Measurements from ENCODE around the gene DPYSL4. TPM values are rescaled to one million over a fixed set of nuclear protein-coding genes. Genes with fewer than 3 reads are reported as not detected.

The DPYSL4 gene
- total and polyA plus RNA-seq, 9 donors, result 1.3 to 7.1 (median 4.7) TPM

- WGBS (ENCODE audit: insufficient coverage), result 24% methylated on average over 11 of the region's 33 CpGs
- Histone ChIP-seq H3K36me3 (ENCODE audit: control insufficient read depth, insufficient read depth, low read length) (no peaks in the 10 kb centered on the region), H3K9me3 (replicated peaks; ENCODE audit: control insufficient read depth, low read depth, low read length) (no peaks in the 10 kb centered on the region), H3K27me3 (ENCODE audit: control insufficient read depth, insufficient read depth, low read length) (peaks cover 19% of the 10 kb centered on the region), H3K27ac (ENCODE audit: low read length) (no peak overlapping the region), H3K4me1 (ENCODE audit: control insufficient read depth, insufficient read depth, low read length) (peaks cover 5% of the 10 kb centered on the region), H3K4me3 (ENCODE audit: low read length) (no peak overlapping the region)
- peak; percentile 34 for DNase-seq
Measured at GRCh38 chr10:132142396-132143161, 44.2 kb upstream of the DPYSL4 start.

- Histone ChIP-seq H3K9me3 (replicated peaks; ENCODE audit: control insufficient read depth, low read depth, low read length) (no peaks in the 10 kb centered on the region), H3K4me1 (ENCODE audit: control insufficient read depth, insufficient read depth, low read length) (peaks cover 5% of the 10 kb centered on the region), H3K27ac (ENCODE audit: low read length) (no peak overlapping the region), H3K36me3 (ENCODE audit: control insufficient read depth, insufficient read depth, low read length) (no peaks in the 10 kb centered on the region), H3K27me3 (ENCODE audit: control insufficient read depth, insufficient read depth, low read length) (peaks cover 21% of the 10 kb centered on the region), H3K4me3 (ENCODE audit: low read length) (no peak overlapping the region)
- DNase-seq, result peak; percentile 40
- no CpG with 5 or more reads among the region's 12 CpGs for WGBS (ENCODE audit: insufficient coverage)
Measured at GRCh38 chr10:132143162-132143561, 43.6 kb upstream of the DPYSL4 start.

DNA sequence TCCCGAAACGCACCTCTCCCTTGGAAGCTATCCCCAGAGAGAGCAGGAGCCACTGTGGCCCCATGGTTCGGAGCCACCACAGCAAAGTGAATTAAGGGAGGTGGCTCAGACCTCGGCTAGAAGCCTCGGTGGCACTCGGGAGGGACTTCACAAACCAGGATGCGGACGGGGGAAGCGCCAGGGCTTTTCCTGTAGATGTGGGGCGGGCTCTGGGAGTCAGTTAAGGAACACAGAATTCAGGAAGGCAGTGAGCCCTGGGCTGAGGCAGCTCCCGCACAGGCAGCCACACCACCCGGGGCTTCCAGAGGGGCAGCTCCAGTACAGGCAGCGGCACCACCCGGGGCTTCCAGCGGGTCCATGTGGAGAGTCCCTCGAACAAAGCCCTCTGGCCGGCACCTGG lies 42.7 kb upstream of the DPYSL4 start:
- Histone ChIP-seq H3K36me3 (ENCODE audit: control insufficient read depth, insufficient read depth, low read length) (no peaks in the 10 kb centered on the region), H3K27me3 (ENCODE audit: control insufficient read depth, insufficient read depth, low read length) (peaks cover 21% of the 10 kb centered on the region), H3K4me1 (ENCODE audit: control insufficient read depth, insufficient read depth, low read length) (peaks cover 5% of the 10 kb centered on the region), H3K4me3 (ENCODE audit: low read length) (no peak overlapping the region), H3K27ac (ENCODE audit: low read length) (no peak overlapping the region), H3K9me3 (replicated peaks; ENCODE audit: control insufficient read depth, low read depth, low read length) (no peaks in the 10 kb centered on the region)
- no peak for DNase-seq
- WGBS (ENCODE audit: insufficient coverage), result 59% methylated on average over 15 of the region's 17 CpGs

- 86% methylated on average over 8 of the region's 14 CpGs for WGBS (ENCODE audit: insufficient coverage)
- no peak for DNase-seq
- peaks cover 21% of the 10 kb centered on the region for H3K27me3 ChIP-seq (ENCODE audit: control insufficient read depth, insufficient read depth, low read length)
Measured at GRCh38 chr10:132145002-132145401, 41.7 kb upstream of the DPYSL4 start.

DNA sequence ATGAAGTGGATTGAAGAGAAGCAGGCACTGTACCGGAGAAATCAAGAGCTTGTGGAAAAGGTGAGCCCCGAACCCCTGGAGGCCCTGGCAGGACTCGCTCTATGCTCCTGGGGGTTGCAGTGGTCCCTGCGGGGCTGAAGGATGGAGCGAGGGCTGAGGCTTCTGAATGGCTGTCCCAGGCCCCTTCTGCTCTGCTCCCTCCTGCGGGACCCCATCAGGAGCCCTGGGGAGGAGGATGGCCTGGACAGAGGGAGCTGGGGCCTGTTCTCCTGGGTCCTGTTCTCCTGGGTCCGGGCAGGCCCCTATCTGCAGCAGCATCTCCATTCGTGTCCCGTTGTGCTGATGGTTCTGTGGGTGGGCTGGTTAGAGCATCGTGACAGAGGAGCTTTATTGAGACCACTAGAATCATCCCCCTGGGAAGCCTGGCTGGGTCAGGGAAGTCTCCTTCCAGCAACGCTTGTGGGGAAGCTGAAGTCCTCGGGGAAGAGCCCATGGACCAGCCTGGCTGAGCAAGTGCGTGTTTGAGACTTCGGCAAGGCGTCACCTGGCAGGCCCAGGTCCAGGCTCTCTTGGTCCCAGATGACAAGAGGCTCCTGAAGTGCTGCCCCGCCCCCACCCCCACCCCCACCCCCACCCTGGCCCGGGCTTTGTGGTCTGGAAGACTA lies 41.1 kb upstream of the DPYSL4 start:
- peaks cover 21% of the 10 kb centered on the region for H3K27me3 ChIP-seq (ENCODE audit: control insufficient read depth, insufficient read depth, low read length)
- DNase-seq, result no peak
- peaks cover 5% of the 10 kb centered on the region for H3K4me1 ChIP-seq (ENCODE audit: control insufficient read depth, insufficient read depth, low read length)
- no peaks in the 10 kb centered on the region for H3K36me3 ChIP-seq (ENCODE audit: control insufficient read depth, insufficient read depth, low read length)
- 80% methylated on average over 9 of the region's 17 CpGs for WGBS (ENCODE audit: insufficient coverage)
- no peak overlapping the region for H3K4me3 ChIP-seq (ENCODE audit: low read length)
- no peak overlapping the region for H3K27ac ChIP-seq (ENCODE audit: low read length)
- H3K9me3 ChIP-seq (replicated peaks; ENCODE audit: control insufficient read depth, low read depth, low read length), result no peaks in the 10 kb centered on the region

More at GRCh38 chr10:132145002-132145401, 41.7 kb upstream of the DPYSL4 start:
- Histone ChIP-seq H3K36me3 (ENCODE audit: control insufficient read depth, insufficient read depth, low read length) (no peaks in the 10 kb centered on the region), H3K27ac (ENCODE audit: low read length) (no peak overlapping the region), H3K4me3 (ENCODE audit: low read length) (no peak overlapping the region), H3K4me1 (ENCODE audit: control insufficient read depth, insufficient read depth, low read length) (peaks cover 5% of the 10 kb centered on the region), H3K9me3 (replicated peaks; ENCODE audit: control insufficient read depth, low read depth, low read length) (no peaks in the 10 kb centered on the region)

DNA sequence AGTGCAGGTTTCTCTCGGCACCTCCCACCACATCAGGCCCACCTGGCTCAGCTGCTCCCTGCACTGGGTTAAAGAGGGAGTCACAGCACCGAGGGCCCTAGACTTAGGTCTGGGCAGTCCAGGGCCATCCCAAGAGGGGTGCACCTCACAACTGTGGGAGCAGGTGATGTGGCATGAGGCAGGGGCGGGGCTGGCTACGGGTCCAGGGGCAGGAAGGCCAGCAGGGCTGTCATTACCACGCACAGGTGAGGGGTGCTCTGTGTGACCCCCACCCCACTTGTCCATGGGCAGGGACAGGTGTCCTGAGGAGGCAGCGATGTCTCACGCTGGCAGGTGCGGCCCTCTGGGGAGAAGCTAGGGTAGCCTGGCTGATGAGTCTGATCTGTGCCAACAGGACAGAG lies 40.5 kb upstream of the DPYSL4 start:
- H3K4me3 ChIP-seq (ENCODE audit: low read length), result no peak overlapping the region
- 77% methylated on average over 7 of the region's 8 CpGs for whole genome bisulfite sequencing (ENCODE audit: insufficient coverage)

DNA sequence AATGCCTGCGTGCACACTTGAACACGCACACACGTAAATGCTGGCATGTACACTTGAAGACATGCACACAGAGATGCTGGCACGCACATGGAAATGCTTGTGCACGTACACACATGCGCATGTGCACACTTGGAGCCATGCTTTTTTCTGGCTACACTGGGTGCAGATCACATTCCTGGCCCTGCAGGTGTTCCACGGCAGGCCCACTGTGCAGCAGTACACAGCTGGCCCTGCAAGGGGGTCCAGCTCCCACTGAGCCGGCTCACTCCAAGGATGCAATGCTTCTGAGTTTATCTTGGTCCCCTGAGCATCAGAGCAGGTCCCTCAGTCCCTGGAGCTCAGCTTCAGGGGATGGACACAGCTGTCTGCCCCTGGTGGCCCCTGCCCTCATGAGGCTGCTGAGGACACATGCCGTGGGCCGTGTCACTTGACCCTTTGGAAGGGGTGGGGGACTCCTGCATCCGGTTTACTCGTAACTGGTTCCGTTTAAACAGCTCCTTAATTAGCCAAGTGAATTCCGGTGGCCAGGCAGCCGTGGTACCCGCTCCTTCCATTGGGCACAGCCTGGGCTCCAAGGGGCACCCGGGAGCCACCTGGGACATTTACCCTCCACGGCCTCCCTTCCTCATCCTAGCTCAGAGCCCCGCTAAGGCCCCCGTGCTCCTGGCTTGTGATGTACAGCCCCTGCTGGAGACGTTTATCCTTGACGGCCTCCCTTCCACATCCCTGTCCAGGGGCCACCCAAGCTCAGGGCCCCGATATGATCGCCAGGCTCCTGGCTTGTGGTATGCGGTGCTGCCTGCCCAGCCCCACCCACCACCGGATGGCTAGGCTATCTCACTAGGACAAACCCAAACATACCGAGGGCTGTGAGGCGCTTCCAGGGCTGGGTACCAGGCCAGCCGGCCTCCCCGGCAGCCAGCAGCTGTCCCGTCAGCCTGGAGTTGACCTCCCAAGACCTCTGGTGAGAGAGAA lies 39.5 kb upstream of the DPYSL4 start:
- peaks cover 27% of the 10 kb centered on the region for H3K27me3 ChIP-seq (ENCODE audit: control insufficient read depth, insufficient read depth, low read length)
- no peaks in the 10 kb centered on the region for H3K36me3 ChIP-seq (ENCODE audit: control insufficient read depth, insufficient read depth, low read length)
- no peak overlapping the region for H3K4me3 ChIP-seq (ENCODE audit: low read length)
- no peak for DNase-seq
- no peak overlapping the region for H3K27ac ChIP-seq (ENCODE audit: low read length)
- 58% methylated on average over 29 of the region's 31 CpGs for WGBS (ENCODE audit: insufficient coverage)
- no peaks in the 10 kb centered on the region for H3K9me3 ChIP-seq (replicated peaks; ENCODE audit: control insufficient read depth, low read depth, low read length)
- H3K4me1 ChIP-seq (ENCODE audit: control insufficient read depth, insufficient read depth, low read length), result peaks cover 5% of the 10 kb centered on the region

More for the DNA sequence above, 40.5 kb upstream of the DPYSL4 start:
- H3K36me3 ChIP-seq (ENCODE audit: control insufficient read depth, insufficient read depth, low read length), result no peaks in the 10 kb centered on the region
- no peak overlapping the region for H3K27ac ChIP-seq (ENCODE audit: low read length)
- peaks cover 5% of the 10 kb centered on the region for H3K4me1 ChIP-seq (ENCODE audit: control insufficient read depth, insufficient read depth, low read length)
- H3K9me3 ChIP-seq (replicated peaks; ENCODE audit: control insufficient read depth, low read depth, low read length), result no peaks in the 10 kb centered on the region
- H3K27me3 ChIP-seq (ENCODE audit: control insufficient read depth, insufficient read depth, low read length), result peaks cover 21% of the 10 kb centered on the region
- DNase-seq, result no peak

GRCh38 chr10:132148261-132149251 lies 38.2 kb upstream of the DPYSL4 start:
- H3K4me1 ChIP-seq (ENCODE audit: control insufficient read depth, insufficient read depth, low read length), result no peaks in the 10 kb centered on the region
- H3K27ac ChIP-seq (ENCODE audit: low read length), result no peak overlapping the region
- H3K9me3 ChIP-seq (replicated peaks; ENCODE audit: control insufficient read depth, low read depth, low read length), result no peaks in the 10 kb centered on the region
- no peak overlapping the region for H3K4me3 ChIP-seq (ENCODE audit: low read length)
- H3K36me3 ChIP-seq (ENCODE audit: control insufficient read depth, insufficient read depth, low read length), result no peaks in the 10 kb centered on the region
- WGBS (ENCODE audit: insufficient coverage), result 76% methylated on average over 43 of the region's 43 CpGs
- DNase-seq, result no peak
- peaks cover 18% of the 10 kb centered on the region for H3K27me3 ChIP-seq (ENCODE audit: control insufficient read depth, insufficient read depth, low read length)

- no peaks in the 10 kb centered on the region for H3K9me3 ChIP-seq (replicated peaks; ENCODE audit: control insufficient read depth, low read depth, low read length)
- H3K27me3 ChIP-seq (ENCODE audit: control insufficient read depth, insufficient read depth, low read length), result peaks cover 13% of the 10 kb centered on the region
- H3K4me3 ChIP-seq (ENCODE audit: low read length), result no peak overlapping the region
- 81% methylated on average over 3 of the region's 23 CpGs for WGBS (ENCODE audit: insufficient coverage)
- H3K4me1 ChIP-seq (ENCODE audit: control insufficient read depth, insufficient read depth, low read length), result no peaks in the 10 kb centered on the region
- H3K27ac ChIP-seq (ENCODE audit: low read length), result no peak overlapping the region
- no peak for DNase-seq
- H3K36me3 ChIP-seq (ENCODE audit: control insufficient read depth, insufficient read depth, low read length), result no peaks in the 10 kb centered on the region
Measured at GRCh38 chr10:132149271-132149670, 37.5 kb upstream of the DPYSL4 start.
